ENCODE measurements around the gene ACVRL1.
"Not testable (repeated sequence)": the region's sequence is repeated elsewhere in the genome, so short reads cannot be mapped to it uniquely, and the experiment has no call there.

ACVRL1 gene

GRCh38 chr12:51874000-51874399 lies 33.3 kb upstream of the ACVRL1 start:
- no peak for DNase-seq (ENCODE audit: low read depth)

- no peak for DNase-seq (ENCODE audit: low read depth)
These were observed 32.8 kb upstream of the ACVRL1 start for GRCh38 chr12:51874486-51874885.

- no peak for DNase-seq (ENCODE audit: low read depth)
These were observed 28.2 kb upstream of the ACVRL1 start for GRCh38 chr12:51879102-51879501.

- no peak for DNase-seq (ENCODE audit: low read depth)
These were observed 24.0 kb upstream of the ACVRL1 start for GRCh38 chr12:51883295-51883694.

GRCh38 chr12:51883998-51884675 lies 23.2 kb upstream of the ACVRL1 start:
- DNase-seq (ENCODE audit: low read depth), result no peak

GRCh38 chr12:51884676-51885229 lies 22.6 kb upstream of the ACVRL1 start:
- DNase-seq (ENCODE audit: low read depth), result no peak

GRCh38 chr12:51885294-51886020 lies 21.8 kb upstream of the ACVRL1 start:
- DNase-seq (ENCODE audit: low read depth), result not testable (repeated sequence)

- peak; percentile 98 for DNase-seq (ENCODE audit: low read depth)
These were observed 21.1 kb upstream of the ACVRL1 start for GRCh38 chr12:51886021-51886710.

GRCh38 chr12:51887476-51888315 lies 19.6 kb upstream of the ACVRL1 start, which contains the start of gene ANKRD33:
TSS of gene ANKRD33 (plus strand) at chr12:51888103. CDS start at chr12:51888187, 84 bp downstream.
- no peak for DNase-seq (ENCODE audit: low read depth)

GRCh38 chr12:51888316-51889215 lies 18.7 kb upstream of the ACVRL1 start:
- DNase-seq (ENCODE audit: low read depth), result no peak

- no peak for DNase-seq (ENCODE audit: low read depth)
These were observed 17.8 kb upstream of the ACVRL1 start for GRCh38 chr12:51889216-51890132.

GRCh38 chr12:51890133-51890464 lies 17.2 kb upstream of the ACVRL1 start:
- DNase-seq (ENCODE audit: low read depth), result no peak

- DNase-seq (ENCODE audit: low read depth), result no peak
These were observed 16.7 kb upstream of the ACVRL1 start for GRCh38 chr12:51890511-51891171.

- DNase-seq (ENCODE audit: low read depth), result no peak
These were observed 15.5 kb upstream of the ACVRL1 start for GRCh38 chr12:51891843-51892242.

- no peak for DNase-seq (ENCODE audit: low read depth)
These were observed 13.5 kb upstream of the ACVRL1 start for GRCh38 chr12:51893786-51894185.

- DNase-seq (ENCODE audit: low read depth), result no peak
These were observed 11.7 kb upstream of the ACVRL1 start for GRCh38 chr12:51895378-51896135.

GRCh38 chr12:51896236-51896635 lies 11.1 kb upstream of the ACVRL1 start:
- DNase-seq (ENCODE audit: low read depth), result no peak

- DNase-seq (ENCODE audit: low read depth), result no peak
These were observed 10.1 kb upstream of the ACVRL1 start for GRCh38 chr12:51897181-51897580.

Data from stromal cell of bone marrow (primary cell).